Measurements from ENCODE around the gene HIC2. TPM values are rescaled to one million over a fixed set of nuclear protein-coding genes. Genes with fewer than 3 reads are reported as not detected.

Gene HIC2
- total and polyA plus RNA-seq, 10 of the 15 experiments (the other 5 are each of a cell fraction or from before 2014, with no cell fraction given) = 0.11 to 5.0 (median 1.4) TPM

DNA sequence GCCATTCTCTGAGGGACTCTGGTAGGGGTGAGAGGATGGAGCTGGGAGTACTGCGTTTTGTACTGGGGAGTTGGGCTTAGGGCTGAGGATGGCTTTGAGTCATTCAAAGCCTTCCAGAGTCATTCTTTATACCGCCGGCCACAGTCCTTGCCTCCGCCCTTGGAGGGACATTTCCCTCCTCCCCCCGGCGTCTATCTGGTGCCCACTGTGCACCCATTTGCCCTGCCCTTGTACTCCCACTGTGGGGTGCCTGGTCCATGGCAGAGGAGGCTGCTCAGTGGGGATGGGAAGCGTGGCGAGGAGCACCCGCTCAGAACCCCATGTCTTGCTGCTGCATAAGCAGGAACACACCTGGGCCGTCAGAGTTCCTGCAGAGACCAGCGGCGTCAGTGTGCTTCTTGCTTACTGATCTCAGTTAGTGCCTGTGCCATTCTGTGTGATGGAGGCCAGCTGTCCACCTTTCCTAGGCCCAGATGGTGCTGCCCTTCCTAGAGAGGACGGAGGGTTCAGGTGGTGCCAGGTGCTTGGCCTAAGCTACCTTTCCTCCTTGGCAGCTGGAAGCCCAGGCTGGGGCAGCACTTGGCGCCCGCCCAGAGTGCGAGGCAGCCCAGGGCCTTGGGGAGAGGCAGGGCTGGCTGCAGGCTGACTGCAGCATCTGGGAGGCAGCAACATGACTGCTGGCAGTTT lies 26.7 kb downstream of the HIC2 start:
- DNase-seq (ENCODE audit: low read depth, low spot score) = no peak
- Histone ChIP-seq H3K36me3 (ENCODE audit: control insufficient read depth in 2 of 2, insufficient read depth in 2 of 2, low read length in 1 of 2) (peaks cover 0 to 16% of the 10 kb centered on the region in 2 experiments; a peak in 3 of 4 replicates), H3K4me2 (ENCODE audit: control insufficient read depth, insufficient read depth) (no peak overlapping the region), H3K79me2 (ENCODE audit: control insufficient read depth, insufficient read depth, low read length) (no peaks in the 10 kb centered on the region), H3K9me3 (replicated peaks; ENCODE audit: control insufficient read depth, insufficient read depth, low read length) (no peaks in the 10 kb centered on the region), H2AFZ (ENCODE audit: control insufficient read depth, low read depth, low read length) (no peak overlapping the region), H3K27me3 (replicated peaks in 1 of 2; ENCODE audit: control insufficient read depth in 2 of 2, insufficient read depth in 2 of 2, low read length in 1 of 2) (no peaks in the 10 kb centered on the region), H3K27ac (ENCODE audit: control insufficient read depth, insufficient read depth) (no peak overlapping the region), H3K4me1 (ENCODE audit: control insufficient read depth, insufficient read depth, low read length) (no peaks in the 10 kb centered on the region), H3K4me3 (no peak overlapping the region), H4K20me1 (ENCODE audit: control insufficient read depth, insufficient read depth) (no peaks in the 10 kb centered on the region), H3K9ac (ENCODE audit: control insufficient read depth, insufficient read depth, low read length) (no peak overlapping the region)
- WGBS (ENCODE audit: insufficient coverage, insufficient replicate concordance, low lambda C conversion rate, missing lambda C conversion rate) = 89% methylated on average over 16 of the region's 16 CpGs
- ChIA-PET CTCF (no interaction called here), POLR2A (no interaction called here), RAD21 (ENCODE audit: unreplicated experiment) (no interaction called here), SMC1A (ENCODE audit: uncharacterized antibody, unreplicated experiment) (no interaction called here)
- no peak for ATAC-seq
- no peak for FAIRE-seq
- no TSS peak for BruUV-seq (replicated peaks)
- in situ Hi-C loops (cut with MboI) = no loop called here
- TF ChIP-seq ASH2L (IDR thresholded peaks at IDR 0.05; ENCODE audit: borderline replicate concordance, low read depth) = no peak
- no peak for TF ChIP-seq STAT3 (IDR thresholded peaks at IDR 0.05; ENCODE audit: low read depth, low read length)
- no peak for TF ChIP-seq EGR1 (IDR thresholded peaks at IDR 0.05; ENCODE audit: borderline replicate concordance in 1 of 2, low read depth in 2 of 2, low read length in 2 of 2)
- TF ChIP-seq MYC (IDR thresholded peaks at IDR 0.05; ENCODE audit: insufficient read depth, insufficient read length, insufficient replicate concordance, low read length, severe bottlenecking) = no peak
- TF ChIP-seq RUNX3 (IDR thresholded peaks at IDR 0.05; ENCODE audit: low read length) = no peak
- TF ChIP-seq PML (IDR thresholded peaks at IDR 0.05; ENCODE audit: low read length) = no peak
- TF ChIP-seq NFIC (IDR thresholded peaks at IDR 0.05; ENCODE audit: low read depth, low read length) = no peak
- no peak for TF ChIP-seq GATAD2B (conservative IDR thresholded peaks at IDR 0.05; ENCODE audit: low read depth)
- intact Hi-C loops (cut with micrococcal nuclease; ENCODE audit: unreplicated experiment) = no loop called here

Measured in GM12878 (cell line).